ENCODE results near the gene CACNA2D2.

CACNA2D2 gene

GRCh38 chr3:50317300-50317699, 186.1 kb downstream of the CACNA2D2 start:
- Mint-ChIP-seq H3K27ac (no peak overlapping the region), H3K4me3 (no peak overlapping the region), H3K27me3 (no peaks in the 10 kb centered on the region), H3K4me1 (peaks cover 58% of the 10 kb centered on the region), H3K9me3 (no peaks in the 10 kb centered on the region)
- DNase-seq (no peak), ATAC-seq (no peak)

GRCh38 chr3:50316657-50317242, 186.7 kb downstream of the CACNA2D2 start:
- DNase-seq (peak; percentile 46 to 61), ATAC-seq (peak; percentile 63)
- Mint-ChIP-seq H3K4me3 (peak overlapping the region in 1 of 2 donors; percentile 64), H3K9me3 (no peaks in the 10 kb centered on the region), H3K27ac (peak overlapping the region in 1 of 2 donors; percentile 80), H3K4me1 (peaks cover 53% of the 10 kb centered on the region), H3K27me3 (no peaks in the 10 kb centered on the region)

- peak overlapping the region in 1 of 2 donors; percentile 52 for H3K27ac Mint-ChIP-seq
These were observed 188.6 kb downstream of the CACNA2D2 start for GRCh38 chr3:50314816-50315215.

GRCh38 chr3:50314342-50314741, 189.1 kb downstream of the CACNA2D2 start:
- no peak overlapping the region for H3K4me3 Mint-ChIP-seq
- H3K4me1 Mint-ChIP-seq = peaks cover 38% of the 10 kb centered on the region
- no peaks in the 10 kb centered on the region for H3K27me3 Mint-ChIP-seq
- ATAC-seq (no peak), DNase-seq (no peak)
- no peaks in the 10 kb centered on the region for H3K9me3 Mint-ChIP-seq
- no peak overlapping the region for H3K27ac Mint-ChIP-seq

More at GRCh38 chr3:50314816-50315215, 188.6 kb downstream of the CACNA2D2 start:
- no peaks in the 10 kb centered on the region for H3K27me3 Mint-ChIP-seq
- no peak for ATAC-seq
- peaks cover 43% of the 10 kb centered on the region for H3K4me1 Mint-ChIP-seq
- H3K9me3 Mint-ChIP-seq = no peaks in the 10 kb centered on the region
- H3K4me3 Mint-ChIP-seq = no peak overlapping the region
- no peak for DNase-seq

All from stimulated activated naive CD8-positive, alpha-beta T cell treated with anti-CD3 and anti-CD28 coated beads, Interleukin-15, amount 100 ng/mL, for 72 hours (primary cell).